GM19239 (cell line): ENCODE measurements around the gene UBXN10.

Experiments used
- DNase-seq: peaks from one replicate; pipeline ENCODE4 v3.0.0; 2011; ENCODE audit warnings: low spot score; ENCODE audit not compliant: insufficient read length
- FAIRE-seq: peaks from 2 replicates; lab custom pipeline; 2011; peaks lifted over from hg19 to GRCh38; lab: Jason Lieb, UNC

UBXN10 gene, protein sequence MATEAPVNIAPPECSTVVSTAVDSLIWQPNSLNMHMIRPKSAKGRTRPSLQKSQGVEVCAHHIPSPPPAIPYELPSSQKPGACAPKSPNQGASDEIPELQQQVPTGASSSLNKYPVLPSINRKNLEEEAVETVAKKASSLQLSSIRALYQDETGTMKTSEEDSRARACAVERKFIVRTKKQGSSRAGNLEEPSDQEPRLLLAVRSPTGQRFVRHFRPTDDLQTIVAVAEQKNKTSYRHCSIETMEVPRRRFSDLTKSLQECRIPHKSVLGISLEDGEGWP

DNA sequence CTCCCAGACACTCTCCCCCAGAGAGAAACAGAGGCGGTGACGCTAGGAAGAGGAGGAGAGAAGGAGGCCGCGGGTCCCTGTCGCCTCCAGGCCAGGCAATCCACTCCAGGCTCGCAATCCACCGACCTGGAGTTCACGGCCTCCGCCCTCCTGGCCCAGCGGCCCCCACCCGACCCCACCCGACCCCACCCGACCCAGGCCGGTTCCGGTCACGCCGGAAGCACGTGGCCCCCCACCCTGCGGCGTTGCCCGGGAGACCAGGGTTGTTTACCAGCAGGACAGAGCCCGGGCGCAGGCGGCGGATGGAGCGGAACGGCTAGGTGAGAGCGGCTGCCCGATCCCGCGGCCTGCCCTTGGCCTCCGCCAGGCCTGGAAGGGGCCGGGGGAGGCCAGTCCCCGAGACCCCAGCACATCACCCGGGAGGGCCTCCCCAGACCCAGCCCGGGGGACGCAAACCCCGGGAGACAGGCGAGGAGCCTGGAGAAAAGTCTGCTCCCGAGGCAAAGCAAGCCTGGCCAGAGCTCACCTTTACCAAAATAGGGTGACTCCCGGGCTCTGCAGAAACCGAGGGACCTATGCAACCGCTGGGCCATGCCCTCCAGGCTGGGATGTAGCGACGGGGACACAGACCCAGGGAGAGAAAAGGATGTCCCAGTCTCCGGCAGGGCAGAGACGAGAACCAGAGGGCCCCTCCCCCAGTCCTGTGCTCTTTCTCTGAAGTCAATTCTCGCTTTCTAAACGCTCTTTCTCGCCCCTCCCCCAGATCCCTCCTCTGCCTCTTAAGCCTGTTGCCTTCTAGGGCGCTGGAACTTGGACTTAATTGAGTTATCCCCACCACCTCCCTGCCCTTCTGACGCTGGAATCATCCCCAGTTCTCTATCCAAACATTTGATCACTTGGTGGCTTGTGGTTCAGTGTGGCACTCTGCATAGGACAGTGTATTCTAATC lies at the start of gene UBXN10, which contains the start of gene PLA2G2C:
Gene UBXN10 (plus strand): TSS at position 263 of the 949 bp plus-strand sequence. CDS start 4,466 bp downstream, outside the sequence.
Gene PLA2G2C (minus strand): TSS at position 685 of the 949 bp plus-strand sequence. CDS start 9,155 bp downstream, outside the sequence.
- DNase-seq = peak; percentile 35
- peak; percentile 42 for FAIRE-seq

DNA sequence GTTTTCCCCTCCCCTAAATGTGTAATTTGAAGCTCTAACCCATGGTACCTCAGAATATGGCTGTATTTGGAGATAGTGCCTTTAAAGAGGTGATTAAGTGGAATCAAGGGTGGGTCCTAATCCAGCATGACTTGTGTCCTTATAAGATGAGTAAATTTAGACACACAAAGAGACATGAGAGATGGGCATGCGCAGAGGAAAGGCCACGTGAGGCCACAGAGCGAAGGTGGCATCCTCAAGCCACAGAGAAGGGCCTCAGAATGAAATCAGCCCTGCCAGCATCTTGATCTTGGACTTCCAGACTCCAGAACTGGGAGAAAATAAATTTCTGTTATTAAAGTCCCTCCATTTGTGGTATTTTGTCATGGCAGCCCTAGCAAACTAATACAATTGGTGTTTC lies 49.6 kb upstream of the UBXN10 start:
- FAIRE-seq = no peak
- DNase-seq = no peak

DNA sequence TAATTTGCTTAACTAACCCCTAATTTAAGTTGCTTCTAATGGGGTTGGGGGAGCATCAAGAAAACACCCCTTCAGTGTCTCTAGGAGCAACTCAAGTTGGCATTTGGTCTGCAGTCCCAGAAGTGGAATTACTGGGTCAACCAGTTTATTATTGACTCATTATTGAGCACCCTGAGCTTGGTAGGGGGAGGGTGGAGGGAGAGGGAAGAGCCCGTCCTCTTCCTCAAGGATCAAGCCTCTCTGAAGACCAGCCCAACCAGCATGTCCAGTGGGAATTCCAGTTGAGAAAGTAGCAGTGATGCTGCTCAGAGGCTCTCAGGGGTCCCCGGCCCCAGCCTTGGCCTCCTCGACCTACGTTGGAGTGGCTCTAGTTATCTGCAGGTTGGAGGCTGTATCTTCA lies 48.8 kb upstream of the UBXN10 start:
- DNase-seq (no peak), FAIRE-seq (no peak)

DNA sequence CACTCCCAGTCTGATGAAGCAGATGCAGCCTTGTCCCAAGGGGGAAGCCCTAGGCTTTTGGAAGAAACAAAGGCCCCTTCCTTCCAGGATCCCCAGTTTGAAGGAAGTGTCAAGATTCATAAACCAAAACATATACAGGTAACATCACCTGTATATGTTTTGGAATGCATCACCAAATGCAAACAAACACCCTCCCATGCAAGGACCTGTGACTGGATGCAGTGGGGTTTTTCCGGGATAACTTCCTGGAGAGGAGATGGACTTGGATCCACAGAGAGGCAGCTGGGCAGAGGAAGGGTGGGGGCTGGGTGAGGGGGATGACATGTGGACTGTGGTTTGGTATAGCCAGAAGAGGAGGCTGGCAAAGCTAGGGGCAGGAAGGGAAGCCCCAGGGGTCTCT lies 48.3 kb upstream of the UBXN10 start:
- DNase-seq (no peak), FAIRE-seq (no peak)

DNA sequence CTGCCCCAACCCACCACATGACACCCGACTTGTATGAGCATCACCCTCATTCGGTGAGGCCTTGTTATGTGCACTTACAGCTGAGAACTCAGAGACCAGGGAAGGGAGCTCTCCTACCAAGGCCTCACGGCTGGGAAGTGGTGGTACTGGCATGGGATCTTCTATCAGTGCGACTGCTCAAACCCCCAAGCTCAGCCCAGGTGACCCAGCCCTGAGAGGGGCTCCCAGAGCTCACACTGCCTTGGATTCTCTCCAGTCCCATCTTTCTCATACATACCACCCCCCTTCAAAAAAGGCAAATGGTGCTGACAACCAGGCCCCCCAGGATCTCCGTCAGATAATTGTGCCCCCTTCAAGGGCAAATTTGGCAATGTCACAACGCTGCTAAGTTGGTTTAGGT lies 47.5 kb upstream of the UBXN10 start:
- no peak for FAIRE-seq
- no peak for DNase-seq

DNA sequence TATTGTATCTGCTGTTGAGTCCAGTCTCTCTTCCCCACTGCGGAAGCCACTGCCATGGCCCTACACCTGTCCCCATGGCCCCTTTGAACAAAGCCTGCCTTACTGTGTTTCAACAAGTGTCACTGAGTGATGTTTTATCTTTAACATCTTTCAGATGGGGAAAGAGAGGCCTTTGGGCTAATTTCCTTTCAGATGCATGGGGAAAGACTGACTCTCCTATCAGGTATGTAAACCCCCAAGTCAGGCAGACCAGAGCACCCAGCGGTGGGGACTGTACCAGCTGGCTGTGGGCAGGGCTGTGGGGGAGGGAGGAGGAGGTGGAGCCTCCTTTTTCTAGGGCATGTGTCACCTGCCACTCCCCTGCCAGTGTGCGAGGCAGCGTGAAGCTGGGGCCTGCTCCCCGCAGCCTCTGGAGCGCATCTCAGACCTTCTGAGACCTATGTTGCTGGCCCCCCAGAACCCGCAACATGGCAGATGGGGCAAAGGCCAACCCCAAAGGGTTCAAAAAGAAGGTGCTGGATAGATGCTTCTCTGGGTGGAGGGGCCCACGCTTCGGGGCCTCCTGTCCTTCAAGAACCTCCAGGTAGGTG lies 46.8 kb upstream of the UBXN10 start, which contains the start of gene PLA2G2F:
Gene PLA2G2F (plus strand): TSS at position 363 of the 590 bp plus-strand sequence. CDS start 105 bp downstream, at position 468.
- DNase-seq (no peak), FAIRE-seq (no peak)

DNA sequence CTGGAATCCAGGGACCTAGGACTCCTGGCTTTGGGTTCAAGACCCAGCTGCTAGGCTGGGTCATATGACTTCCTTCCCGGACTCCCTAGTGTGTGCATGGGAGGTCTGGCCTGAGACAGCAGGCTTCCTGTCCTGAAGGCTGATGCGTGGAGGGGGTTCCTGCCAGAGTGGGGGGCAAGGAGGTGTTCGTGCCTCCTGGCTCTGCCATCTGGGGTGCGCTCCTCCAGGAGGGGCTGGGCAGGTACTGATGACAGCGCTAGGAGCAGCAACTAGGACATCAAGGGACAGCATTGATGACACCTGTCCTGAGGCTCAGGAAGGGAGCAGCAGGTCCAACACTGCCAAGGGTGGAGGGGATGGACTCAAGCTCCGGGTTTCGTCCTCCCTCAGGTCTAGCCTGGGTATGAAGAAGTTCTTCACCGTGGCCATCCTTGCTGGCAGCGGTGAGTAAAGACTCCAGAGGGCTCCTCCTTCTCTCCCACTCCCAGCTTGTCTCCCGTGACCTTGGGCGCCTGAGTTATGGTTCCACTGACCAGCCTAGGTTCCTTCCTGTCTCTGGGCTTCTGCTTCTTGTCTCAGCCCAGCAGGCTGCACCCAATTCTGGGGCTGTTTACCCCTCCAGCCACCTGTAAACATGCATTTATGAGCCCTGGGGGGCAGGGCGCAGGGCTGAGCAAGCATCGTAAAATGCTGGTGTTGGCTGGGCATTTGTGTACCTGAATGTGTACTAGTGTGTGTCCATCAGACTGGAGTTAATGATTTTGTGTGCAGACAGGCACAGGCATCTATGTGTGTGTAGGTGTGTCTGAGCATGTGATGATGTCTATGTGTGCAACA lies 45.9 kb upstream of the UBXN10 start:
- no peak for DNase-seq
- FAIRE-seq = no peak

DNA sequence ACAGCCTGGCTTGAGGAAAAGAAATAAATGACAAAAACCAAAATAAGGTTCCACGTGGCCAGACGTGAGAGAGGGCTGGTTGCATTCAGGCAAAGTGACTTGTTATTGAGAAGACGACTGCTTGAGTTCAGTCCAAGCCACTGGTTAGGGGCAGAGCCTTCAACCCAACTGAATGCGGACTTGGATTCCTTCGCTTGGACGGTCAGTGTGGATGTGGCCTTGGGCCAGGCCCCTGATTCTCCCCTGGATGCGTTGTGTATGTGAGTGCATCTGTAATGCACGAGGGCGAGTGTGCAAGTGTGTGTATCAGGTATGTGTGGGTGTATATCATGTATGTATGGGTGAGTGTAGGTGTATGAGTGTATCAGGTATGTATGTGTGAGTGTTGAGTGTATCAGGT lies 44.9 kb upstream of the UBXN10 start:
- no peak for FAIRE-seq

DNA sequence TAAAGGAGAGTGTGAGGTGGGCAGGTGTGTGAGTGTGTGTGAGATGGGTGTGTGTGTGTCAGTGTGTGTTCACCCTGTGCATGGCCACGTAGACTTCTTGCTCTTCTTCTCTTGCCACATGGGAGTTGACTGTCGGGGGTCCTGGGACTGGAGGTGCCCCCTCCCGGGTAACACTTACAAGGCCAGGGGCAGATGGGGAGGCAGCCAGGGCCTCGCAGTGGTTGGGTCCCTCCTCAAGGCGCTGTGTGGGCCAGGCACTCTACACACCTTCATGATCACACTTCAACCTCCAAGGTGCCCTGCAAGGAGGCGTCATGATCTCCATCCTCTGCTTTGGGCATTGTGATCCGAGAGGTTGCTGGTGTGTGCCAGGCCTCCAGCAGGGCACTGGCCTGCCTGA lies 44.4 kb upstream of the UBXN10 start:
- no peak for DNase-seq
- FAIRE-seq = no peak

More for the DNA sequence above, 44.9 kb upstream of the UBXN10 start:
- no peak for DNase-seq

DNA sequence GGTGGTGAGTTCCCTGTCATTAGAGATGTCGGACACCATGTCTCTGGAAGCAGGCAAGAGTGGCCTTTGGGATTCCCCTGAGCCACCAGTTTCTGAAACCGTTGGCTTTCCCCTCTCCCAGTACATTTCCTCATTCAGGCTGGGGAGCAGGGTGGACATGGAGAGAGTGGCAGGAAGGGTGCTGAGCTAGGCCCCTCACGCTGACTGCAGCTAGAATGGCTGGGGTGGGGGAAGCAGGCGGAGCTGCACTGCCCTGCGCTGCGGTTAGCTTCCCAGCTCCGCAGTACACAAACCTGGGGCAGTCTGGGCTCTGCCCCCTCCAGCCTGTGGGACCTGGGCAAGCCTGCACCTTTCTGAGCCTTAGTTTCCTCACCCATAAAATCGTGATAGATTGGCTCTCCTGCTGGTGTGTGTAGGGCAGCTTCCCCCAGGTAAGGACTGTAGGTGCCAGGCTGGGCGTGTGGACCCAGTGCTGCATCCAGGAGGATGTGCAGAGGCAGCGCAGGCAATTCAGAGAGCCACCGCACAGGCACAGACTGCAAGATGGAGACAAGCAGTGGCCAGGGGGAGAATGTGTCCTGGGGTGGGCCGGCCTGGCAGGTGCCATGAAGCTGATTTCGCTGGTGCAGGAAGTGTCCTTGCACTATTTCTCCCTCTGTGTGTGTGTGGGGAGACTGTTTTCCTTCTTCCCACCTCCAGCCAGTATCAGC lies 43.7 kb upstream of the UBXN10 start:
- no peak for FAIRE-seq

DNA sequence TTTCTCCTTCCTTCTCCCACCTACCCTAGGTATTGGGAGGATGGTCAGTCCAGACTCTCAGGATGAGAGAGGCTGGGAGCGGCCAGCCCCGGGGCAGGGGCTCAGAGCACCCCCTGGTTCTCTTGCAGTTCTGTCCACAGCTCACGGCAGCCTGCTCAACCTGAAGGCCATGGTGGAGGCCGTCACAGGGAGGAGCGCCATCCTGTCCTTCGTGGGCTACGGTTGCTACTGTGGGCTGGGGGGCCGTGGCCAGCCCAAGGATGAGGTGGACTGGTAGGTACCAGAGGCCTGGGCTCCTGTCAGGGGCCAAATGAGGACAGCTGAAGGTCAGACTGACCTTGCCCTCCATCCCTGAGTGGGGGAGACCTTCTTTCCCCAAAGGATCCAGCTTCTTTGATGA lies 42.6 kb upstream of the UBXN10 start:
- DNase-seq (no peak), FAIRE-seq (no peak)

More for the DNA sequence above, 43.7 kb upstream of the UBXN10 start:
- DNase-seq = no peak

DNA sequence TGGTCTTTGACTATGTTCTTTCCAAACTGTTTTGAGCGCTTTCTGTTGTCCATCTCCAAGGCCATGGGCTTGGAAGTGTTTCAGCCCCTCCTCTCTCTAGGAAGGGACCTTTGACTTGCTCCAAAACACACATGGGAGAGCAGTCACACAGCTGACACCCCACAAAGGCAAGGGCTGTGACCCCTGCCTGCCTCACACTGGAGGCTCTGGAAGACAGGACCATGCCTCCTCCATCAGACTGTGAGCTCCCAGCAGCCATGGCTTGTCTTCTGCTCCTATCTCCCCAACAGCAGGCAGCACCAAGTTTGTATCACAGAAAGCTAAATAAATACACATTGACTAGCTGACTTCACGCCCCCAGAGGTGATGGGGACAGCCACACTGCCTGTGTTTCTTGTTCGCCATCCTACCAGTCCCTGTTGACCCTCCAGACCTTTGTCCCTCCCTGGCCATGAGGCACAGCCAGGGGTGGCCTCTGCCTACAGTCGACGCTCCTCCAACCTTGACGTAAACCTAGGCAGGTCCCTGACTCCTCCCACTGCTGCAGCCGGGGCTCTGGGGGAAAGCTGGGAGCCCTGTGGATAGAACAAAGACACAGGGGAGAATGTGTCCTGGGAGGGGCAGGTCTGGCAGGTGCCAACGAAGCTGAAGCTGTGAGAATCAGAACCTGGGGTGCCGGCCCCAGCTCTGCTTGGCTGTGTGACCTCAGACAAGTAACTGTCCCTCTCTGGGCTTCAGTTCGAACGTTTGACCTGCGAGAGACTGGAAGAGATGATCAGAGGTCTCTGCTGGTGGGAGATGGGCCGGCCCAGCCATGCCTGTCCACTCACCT lies 41.9 kb upstream of the UBXN10 start:
- FAIRE-seq (no peak), DNase-seq (no peak)

DNA sequence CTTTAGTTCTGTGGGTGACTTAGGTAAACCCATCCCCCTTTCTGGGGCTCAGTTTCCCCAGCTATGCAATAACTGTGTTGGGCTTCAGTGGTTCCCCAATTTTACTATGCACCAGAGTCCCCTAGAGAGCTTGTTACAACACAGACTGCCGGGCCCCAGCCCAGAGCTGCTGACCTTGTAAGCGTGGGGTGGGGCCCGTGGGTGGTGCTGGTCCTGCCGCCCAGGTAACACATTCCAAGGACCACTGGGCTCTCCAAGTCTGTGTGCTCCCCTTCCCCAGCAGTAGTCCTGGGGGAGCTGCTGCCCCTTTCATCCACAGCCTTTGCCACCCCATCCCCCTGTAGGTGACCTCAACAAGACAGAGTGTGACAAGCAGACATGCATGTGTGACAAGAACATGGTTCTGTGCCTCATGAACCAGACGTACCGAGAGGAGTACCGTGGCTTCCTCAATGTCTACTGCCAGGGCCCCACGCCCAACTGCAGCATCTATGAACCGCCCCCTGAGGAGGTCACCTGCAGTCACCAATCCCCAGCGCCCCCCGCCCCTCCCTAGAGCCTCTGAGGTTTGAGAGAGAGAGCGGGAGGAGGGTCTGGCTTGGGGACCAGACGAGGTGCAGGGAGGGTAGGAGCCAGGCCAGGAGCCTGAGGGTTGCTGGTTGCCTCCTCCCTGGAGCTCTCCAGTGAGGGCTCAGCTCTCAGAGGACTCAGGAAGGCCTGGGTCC lies 37.9 kb upstream of the UBXN10 start:
- FAIRE-seq = no peak
- DNase-seq = no peak

DNA sequence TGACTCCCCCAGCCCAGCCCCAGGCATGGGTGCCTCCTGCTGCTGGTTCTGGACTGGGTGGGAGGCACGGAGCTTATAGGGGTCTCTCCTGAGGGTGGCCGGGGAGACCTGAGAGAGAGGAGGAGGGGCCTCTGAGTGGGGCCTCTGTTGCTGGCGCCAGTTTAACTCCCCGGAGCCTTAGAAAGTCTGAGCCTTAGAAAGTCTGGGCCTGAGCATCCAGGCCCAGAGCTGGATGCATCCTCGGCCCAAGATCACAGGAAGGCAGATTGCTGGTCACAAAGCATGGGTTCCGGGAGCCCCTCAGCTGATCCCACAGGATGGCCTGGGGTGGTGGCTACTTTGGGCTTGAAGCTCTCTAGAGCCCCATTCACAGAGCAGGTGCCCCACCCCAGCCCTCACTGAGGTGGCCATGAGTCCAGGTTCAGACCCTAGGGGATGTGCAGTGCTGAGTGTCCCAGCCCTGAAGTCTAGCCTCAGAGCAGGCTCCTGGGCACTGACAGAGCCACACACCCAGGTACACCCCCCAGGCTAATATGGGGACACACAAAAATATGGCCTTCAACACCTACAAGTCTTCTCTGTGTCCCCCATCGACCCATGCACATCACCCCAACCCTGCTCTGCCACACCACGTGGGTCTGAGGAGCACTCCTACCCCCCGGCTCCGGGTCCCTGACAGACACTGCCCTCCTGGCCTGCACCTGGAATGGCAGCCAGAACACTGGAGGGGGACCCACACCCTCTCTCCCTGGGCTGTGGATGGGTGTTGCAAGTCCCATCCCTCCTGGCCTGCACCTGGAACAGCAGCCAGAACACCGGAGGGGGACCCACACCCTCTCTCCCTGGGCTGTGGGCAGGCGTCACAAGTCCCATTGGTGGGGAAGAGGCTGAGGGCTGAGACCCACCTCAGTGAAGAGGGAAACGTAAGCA lies 37.1 kb upstream of the UBXN10 start:
- FAIRE-seq = no peak
- no peak for DNase-seq

DNA sequence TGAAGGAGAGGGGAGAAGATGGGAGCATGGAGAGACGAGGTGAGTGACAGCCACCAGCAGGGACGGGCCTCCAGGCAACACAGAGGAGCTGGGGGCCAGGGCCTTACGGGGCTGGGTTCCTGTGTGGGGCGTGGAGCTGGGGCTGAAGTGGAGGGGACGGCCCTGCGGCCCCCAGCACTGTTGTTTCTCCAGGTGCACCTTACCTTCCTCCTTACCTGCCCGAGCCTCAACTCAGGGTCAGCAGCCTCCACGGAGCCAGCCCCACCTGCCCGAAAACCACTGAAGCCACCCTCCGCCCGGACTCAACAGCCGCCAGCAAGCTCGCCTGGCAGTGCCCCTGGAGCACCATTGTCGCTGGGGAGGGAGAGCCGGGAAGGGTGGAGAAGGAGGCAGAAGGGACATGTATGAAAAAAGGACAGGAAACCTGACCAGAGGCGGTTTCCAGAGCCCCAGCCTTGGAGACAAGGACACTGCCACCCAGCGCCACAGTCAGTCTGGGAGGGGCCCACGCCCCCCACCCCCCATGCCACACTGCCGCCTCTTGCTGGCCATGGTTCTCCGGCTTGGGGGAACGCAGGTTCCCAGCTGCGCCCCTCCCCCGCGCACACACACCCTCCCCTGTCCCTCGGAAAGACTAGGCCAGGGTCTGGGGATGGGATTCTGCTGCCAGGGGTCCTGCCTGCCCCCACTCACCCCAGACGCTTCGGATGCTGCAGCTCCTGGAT lies 36.1 kb upstream of the UBXN10 start:
- DNase-seq (no peak), FAIRE-seq (no peak)

DNA sequence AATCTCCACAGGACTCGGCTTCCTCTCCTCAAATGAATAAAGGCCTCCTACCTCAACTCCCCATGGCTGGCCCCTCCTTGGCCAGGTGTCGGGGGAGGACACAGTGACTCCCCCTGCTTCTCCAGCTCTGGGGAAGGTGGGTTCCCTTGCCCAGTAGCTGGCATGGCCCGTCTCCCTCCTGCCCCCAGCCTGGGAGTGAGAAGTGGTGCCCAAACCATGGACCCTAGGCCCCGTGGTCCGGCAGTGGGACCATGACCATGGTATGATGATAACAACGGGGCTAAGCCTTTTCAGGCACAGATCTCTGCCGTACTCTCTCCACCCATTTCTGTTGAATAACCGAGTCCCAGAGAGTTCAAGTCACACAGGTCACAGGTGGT lies 35.6 kb upstream of the UBXN10 start:
- no peak for FAIRE-seq
- no peak for DNase-seq
